ENCODE measurements around the gene IFITM1. TPM values are rescaled to one million over a fixed set of nuclear protein-coding genes. Genes with fewer than 3 reads are reported as not detected.
A peak's percentile ranks its signal among the peaks of the same experiment; 100 is the strongest.

The IFITM1 gene
- total and polyA plus RNA-seq, 2 donors (not counting 1 experiment from before 2014, with no cell fraction given), result 21.1 to 93.0 TPM

GRCh38 chr11:303363-303762 lies 10.5 kb upstream of the IFITM1 start:
- Histone ChIP-seq H3K9ac (ENCODE audit: insufficient read depth, low read length) (no peak overlapping the region), H3K4me2 (ENCODE audit: extremely low read depth, insufficient read depth, low read length) (no peak overlapping the region), H3K4me3 (replicated peaks in 1 of 4; ENCODE audit: control extremely low read depth in 1 of 4, insufficient read depth in 1 of 4, low read depth in 3 of 4, low read length in 4 of 4) (no peak overlapping the region), H4K20me1 (ENCODE audit: control insufficient read depth, extremely low read depth, insufficient read depth, low read length) (no peaks in the 10 kb centered on the region), H3K9me3 (ENCODE audit: control insufficient read depth, insufficient read depth, low read depth, low read length) (no peaks in the 10 kb centered on the region), H3K27me3 (ENCODE audit: control insufficient read depth, insufficient read depth, low read length) (peaks cover 4% of the 10 kb centered on the region), H3K4me1 (ENCODE audit: control insufficient read depth, extremely low read depth, insufficient read depth, low read length) (no peaks in the 10 kb centered on the region), H3K36me3 (ENCODE audit: control insufficient read depth, insufficient read depth, low read length) (no peaks in the 10 kb centered on the region), H3K27ac (ENCODE audit: insufficient read depth, low read length) (no peak overlapping the region), H2AFZ (ENCODE audit: low read length) (no peak overlapping the region), H3K79me2 (ENCODE audit: control insufficient read depth, insufficient read depth, low read length) (peaks cover 4% of the 10 kb centered on the region)
- TF ChIP-seq, protein P1, sequence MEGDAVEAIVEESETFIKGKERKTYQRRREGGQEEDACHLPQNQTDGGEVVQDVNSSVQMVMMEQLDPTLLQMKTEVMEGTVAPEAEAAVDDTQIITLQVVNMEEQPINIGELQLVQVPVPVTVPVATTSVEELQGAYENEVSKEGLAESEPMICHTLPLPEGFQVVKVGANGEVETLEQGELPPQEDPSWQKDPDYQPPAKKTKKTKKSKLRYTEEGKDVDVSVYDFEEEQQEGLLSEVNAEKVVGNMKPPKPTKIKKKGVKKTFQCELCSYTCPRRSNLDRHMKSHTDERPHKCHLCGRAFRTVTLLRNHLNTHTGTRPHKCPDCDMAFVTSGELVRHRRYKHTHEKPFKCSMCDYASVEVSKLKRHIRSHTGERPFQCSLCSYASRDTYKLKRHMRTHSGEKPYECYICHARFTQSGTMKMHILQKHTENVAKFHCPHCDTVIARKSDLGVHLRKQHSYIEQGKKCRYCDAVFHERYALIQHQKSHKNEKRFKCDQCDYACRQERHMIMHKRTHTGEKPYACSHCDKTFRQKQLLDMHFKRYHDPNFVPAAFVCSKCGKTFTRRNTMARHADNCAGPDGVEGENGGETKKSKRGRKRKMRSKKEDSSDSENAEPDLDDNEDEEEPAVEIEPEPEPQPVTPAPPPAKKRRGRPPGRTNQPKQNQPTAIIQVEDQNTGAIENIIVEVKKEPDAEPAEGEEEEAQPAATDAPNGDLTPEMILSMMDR (conservative IDR thresholded peaks at IDR 0.05 in 1 of 2, IDR thresholded peaks at IDR 0.05 in 1 of 2; ENCODE audit: low read depth in 1 of 2, low read length in 2 of 2), result no peak
- TF ChIP-seq EZH2 (IDR thresholded peaks at IDR 0.05; ENCODE audit: low read length, missing control alignments), result no peak
- DNase-seq (ENCODE audit: low read depth in 2 of 2), result no peak

DNA sequence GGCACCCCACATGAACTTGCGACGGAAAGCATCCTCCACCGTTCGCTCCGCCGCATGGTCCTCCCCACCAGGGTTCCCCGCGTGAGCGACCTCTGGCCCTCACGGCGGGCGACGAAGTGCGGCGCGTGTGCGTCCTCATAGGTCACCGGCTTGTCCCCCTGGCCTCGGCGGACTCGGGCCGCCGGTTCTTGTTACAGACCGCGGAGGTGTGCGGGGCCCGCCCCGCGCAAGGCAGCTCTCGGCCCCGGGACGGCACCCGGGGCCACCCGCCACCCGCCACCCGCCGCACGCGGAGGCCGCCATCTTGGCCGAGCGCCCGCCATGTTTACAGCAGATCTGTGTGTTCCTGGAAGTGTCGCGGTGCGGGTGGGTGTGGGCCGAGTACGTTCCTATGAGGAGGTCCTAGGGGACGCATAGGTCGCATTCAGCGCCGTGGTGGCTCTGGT lies 9.8 kb upstream of the IFITM1 start:
- peaks cover 9% of the 10 kb centered on the region for H3K79me2 ChIP-seq (ENCODE audit: control insufficient read depth, insufficient read depth, low read length)
- H3K9me3 ChIP-seq (ENCODE audit: control insufficient read depth, insufficient read depth, low read depth, low read length), result no peaks in the 10 kb centered on the region
- no peak overlapping the region for H3K27ac ChIP-seq (ENCODE audit: insufficient read depth, low read length)
- H3K4me2 ChIP-seq (ENCODE audit: extremely low read depth, insufficient read depth, low read length), result no peak overlapping the region
- H3K4me1 ChIP-seq (ENCODE audit: control insufficient read depth, extremely low read depth, insufficient read depth, low read length), result no peaks in the 10 kb centered on the region
- no peaks in the 10 kb centered on the region for H4K20me1 ChIP-seq (ENCODE audit: control insufficient read depth, extremely low read depth, insufficient read depth, low read length)
- peaks cover 4% of the 10 kb centered on the region for H3K27me3 ChIP-seq (ENCODE audit: control insufficient read depth, insufficient read depth, low read length)
- TF ChIP-seq, protein P1 (conservative IDR thresholded peaks at IDR 0.05 in 1 of 2, IDR thresholded peaks at IDR 0.05 in 1 of 2; ENCODE audit: low read depth in 1 of 2, low read length in 2 of 2), result no peak
- TF ChIP-seq EZH2 (IDR thresholded peaks at IDR 0.05; ENCODE audit: low read length, missing control alignments), result no peak
- no peak overlapping the region for H3K4me3 ChIP-seq (replicated peaks in 1 of 4; ENCODE audit: control extremely low read depth in 1 of 4, insufficient read depth in 1 of 4, low read depth in 3 of 4, low read length in 4 of 4)
- no peak overlapping the region for H2AFZ ChIP-seq (ENCODE audit: low read length)
- no peak overlapping the region for H3K9ac ChIP-seq (ENCODE audit: insufficient read depth, low read length)
- no peaks in the 10 kb centered on the region for H3K36me3 ChIP-seq (ENCODE audit: control insufficient read depth, insufficient read depth, low read length)
- DNase-seq (ENCODE audit: low read depth in 2 of 2), result no peak

GRCh38 chr11:304915-305843 lies 8.7 kb upstream of the IFITM1 start:
- no peaks in the 10 kb centered on the region for H3K9me3 ChIP-seq (ENCODE audit: control insufficient read depth, insufficient read depth, low read depth, low read length)
- H3K4me1 ChIP-seq (ENCODE audit: control insufficient read depth, extremely low read depth, insufficient read depth, low read length), result no peaks in the 10 kb centered on the region
- H3K27me3 ChIP-seq (ENCODE audit: control insufficient read depth, insufficient read depth, low read length), result peaks cover 2% of the 10 kb centered on the region
- H2AFZ ChIP-seq (ENCODE audit: low read length), result no peak overlapping the region
- no peaks in the 10 kb centered on the region for H4K20me1 ChIP-seq (ENCODE audit: control insufficient read depth, extremely low read depth, insufficient read depth, low read length)
- no peak overlapping the region for H3K4me2 ChIP-seq (ENCODE audit: extremely low read depth, insufficient read depth, low read length)
- H3K4me3 ChIP-seq (replicated peaks in 1 of 4; ENCODE audit: control extremely low read depth in 1 of 4, insufficient read depth in 1 of 4, low read depth in 3 of 4, low read length in 4 of 4), result no peak overlapping the region
- TF ChIP-seq, protein P1 (conservative IDR thresholded peaks at IDR 0.05 in 1 of 2, IDR thresholded peaks at IDR 0.05 in 1 of 2; ENCODE audit: low read depth in 1 of 2, low read length in 2 of 2), result peak; percentile 74 to 77
- TF ChIP-seq EZH2 (IDR thresholded peaks at IDR 0.05; ENCODE audit: low read length, missing control alignments), result no peak
- no peaks in the 10 kb centered on the region for H3K36me3 ChIP-seq (ENCODE audit: control insufficient read depth, insufficient read depth, low read length)
- H3K27ac ChIP-seq (ENCODE audit: insufficient read depth, low read length), result no peak overlapping the region
- no peak overlapping the region for H3K9ac ChIP-seq (ENCODE audit: insufficient read depth, low read length)
- peak; percentile 68 to 88 for DNase-seq (ENCODE audit: low read depth in 2 of 2)
- peaks cover 19% of the 10 kb centered on the region for H3K79me2 ChIP-seq (ENCODE audit: control insufficient read depth, insufficient read depth, low read length)

All from fibroblast of lung (primary cell).